Measurements from ENCODE around the gene ARHGEF16.

Gene ARHGEF16

DNA sequence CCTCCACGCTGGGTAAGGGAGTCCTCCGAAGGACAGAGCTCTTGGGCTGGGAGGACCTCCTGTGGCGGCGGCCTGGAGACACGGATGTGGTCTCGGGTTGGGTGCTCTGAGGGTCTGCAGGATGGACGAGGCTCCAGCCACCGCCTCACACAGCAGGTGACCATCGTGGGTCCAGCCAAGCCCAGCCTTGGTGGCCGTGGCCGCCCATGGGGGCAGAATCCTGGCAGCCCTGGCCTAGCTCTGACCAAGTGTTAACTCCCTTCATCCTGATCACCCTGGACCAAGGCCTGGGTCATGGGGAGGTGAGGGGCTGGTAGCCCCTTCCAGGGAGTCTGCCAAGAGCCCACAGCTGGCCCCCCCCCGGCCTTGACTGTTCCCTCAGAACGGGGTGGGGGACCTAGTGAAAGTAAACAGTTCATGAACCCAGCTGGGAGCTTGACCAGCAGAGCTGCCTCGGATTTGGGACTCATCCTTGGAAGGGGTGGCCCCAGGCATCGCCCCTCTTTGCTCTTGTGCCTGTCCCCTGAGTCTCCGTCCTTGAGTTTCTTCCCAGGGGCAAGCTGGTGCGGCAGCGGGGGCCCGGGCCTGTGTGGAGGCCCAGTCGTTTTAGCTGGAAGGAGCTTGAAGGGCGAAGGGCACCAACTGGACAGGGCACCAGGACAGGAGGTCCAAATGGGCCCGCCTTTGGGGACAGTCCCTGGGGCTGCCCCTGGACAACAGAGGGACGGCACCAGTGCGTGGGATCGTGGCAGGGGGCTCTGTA, 17.8 kb downstream of the ARHGEF16 start:
- TF ChIP-seq, protein P1, sequence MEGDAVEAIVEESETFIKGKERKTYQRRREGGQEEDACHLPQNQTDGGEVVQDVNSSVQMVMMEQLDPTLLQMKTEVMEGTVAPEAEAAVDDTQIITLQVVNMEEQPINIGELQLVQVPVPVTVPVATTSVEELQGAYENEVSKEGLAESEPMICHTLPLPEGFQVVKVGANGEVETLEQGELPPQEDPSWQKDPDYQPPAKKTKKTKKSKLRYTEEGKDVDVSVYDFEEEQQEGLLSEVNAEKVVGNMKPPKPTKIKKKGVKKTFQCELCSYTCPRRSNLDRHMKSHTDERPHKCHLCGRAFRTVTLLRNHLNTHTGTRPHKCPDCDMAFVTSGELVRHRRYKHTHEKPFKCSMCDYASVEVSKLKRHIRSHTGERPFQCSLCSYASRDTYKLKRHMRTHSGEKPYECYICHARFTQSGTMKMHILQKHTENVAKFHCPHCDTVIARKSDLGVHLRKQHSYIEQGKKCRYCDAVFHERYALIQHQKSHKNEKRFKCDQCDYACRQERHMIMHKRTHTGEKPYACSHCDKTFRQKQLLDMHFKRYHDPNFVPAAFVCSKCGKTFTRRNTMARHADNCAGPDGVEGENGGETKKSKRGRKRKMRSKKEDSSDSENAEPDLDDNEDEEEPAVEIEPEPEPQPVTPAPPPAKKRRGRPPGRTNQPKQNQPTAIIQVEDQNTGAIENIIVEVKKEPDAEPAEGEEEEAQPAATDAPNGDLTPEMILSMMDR (conservative IDR thresholded peaks at IDR 0.05): no peak; the same call in none of the 2 replicates
- H3K27ac ChIP-seq: no peak overlapping the region

DNA sequence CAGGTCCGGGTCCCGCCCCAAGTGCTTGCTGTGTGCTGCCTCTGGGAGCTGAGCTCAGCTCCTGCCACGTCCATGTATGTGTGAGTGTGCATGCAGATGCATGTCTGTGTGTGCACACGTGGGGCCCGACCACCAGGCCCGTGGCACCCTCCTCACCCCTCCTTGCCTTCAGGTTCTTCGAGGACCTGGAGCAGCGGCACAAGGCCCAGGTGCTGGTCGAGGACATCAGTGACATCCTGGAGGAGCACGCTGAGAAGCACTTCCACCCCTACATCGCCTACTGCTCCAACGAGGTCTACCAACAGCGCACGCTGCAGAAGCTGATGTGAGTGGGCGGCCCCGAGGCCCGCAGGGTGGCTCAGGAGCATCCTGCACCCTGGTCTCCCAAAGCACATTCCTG, 18.4 kb downstream of the ARHGEF16 start:
- TF ChIP-seq, protein P1 (conservative IDR thresholded peaks at IDR 0.05): no peak

DNA sequence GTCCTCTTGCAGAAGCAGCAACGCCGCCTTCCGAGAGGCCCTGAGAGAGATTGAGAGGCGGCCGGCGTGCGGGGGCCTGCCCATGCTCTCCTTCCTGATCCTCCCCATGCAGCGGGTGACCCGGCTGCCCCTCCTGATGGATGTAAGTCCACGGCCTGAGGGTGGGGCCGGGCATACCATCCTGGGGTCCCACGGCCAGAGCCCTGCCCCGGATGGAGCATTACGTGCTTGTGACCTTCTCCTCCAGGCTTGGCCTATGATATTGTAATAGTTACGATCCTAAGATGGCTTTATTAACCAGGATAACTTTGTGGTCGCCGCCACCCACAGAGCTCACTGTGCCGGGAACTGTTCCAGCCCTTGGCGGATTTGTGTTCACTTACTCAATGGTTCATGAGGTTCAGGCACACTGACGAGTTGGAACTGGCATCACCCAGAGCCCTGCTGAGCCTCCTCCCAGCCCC, 18.9 kb downstream of the ARHGEF16 start:
- TF ChIP-seq, protein P1 (conservative IDR thresholded peaks at IDR 0.05): no peak
- no peak overlapping the region for H3K27ac ChIP-seq

More for the DNA sequence above, 18.4 kb downstream of the ARHGEF16 start:
- H3K27ac ChIP-seq: no peak overlapping the region

DNA sequence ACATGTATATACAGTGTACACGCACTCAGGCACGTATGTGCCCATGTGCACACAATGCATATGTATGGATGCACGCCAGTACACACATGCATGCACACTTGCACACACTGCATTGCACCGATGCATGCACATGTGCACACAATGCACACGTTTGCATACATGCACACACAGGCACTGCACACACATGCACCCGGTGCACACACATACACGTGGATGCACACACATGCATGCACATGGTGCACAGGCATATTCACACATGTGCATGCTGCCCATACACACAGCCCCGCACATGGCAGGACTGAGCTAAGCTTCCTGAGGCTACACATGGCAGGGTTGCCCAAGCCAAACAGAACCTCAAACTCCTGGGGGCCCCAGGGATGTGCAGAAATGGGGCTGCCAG, 19.6 kb downstream of the ARHGEF16 start:
- H3K27ac ChIP-seq: no peak overlapping the region
- TF ChIP-seq, protein P1 (conservative IDR thresholded peaks at IDR 0.05): no peak

DNA sequence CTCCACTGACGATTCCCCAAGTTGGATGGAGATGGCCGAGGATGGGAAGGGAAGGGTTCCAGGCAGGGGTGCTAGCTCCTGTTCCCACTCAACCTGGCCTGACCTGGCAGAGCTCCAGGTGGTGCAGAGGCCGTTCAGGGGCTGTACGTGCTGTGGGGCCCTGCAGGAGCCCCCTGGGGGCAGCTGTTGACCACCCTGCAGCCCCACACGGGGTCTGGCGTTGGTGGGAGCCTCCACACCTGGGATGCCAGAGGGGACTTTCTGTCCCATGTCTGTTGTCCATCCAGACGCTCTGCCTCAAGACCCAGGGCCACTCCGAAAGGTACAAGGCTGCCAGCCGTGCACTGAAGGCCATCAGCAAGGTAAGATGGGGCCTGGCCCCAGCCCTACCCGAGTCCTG, 20.0 kb downstream of the ARHGEF16 start:
- no peak overlapping the region for H3K27ac ChIP-seq
- TF ChIP-seq, protein P1 (conservative IDR thresholded peaks at IDR 0.05): no peak

DNA sequence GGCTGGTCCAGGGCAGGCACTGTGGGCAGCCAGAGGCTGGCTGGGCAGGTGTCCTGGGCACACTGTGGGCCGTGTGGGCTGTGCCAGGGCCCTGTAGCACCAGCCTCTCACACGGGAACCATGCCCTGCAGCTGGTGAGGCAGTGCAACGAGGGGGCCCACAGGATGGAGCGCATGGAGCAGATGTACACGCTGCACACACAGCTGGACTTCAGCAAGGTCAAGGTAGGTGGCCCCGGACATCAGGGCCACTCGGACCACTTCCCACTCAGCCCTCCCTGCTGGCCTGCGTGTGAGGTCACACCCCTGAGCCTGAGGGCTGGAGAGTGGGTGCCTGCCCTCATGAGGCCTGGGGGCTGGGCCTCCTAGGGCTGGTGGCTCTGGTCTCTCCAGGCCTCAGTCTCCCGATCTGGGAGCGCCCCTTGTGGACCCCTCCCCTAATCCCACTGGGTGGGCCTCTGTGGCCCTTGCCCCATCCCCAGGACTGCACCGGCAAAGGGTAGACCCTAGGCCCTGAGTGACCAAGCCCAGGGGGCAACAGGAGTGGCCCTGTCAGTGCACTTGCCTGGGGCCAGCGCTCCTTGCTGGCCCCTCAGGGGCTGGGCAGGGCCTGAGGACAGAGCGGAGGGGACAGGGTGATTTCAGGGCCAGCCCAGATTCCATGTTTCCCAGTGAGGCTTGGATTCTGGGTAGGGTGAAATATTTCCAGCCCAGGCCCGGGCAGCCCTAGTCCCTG, 21.5 kb downstream of the ARHGEF16 start:
- no peak overlapping the region for H3K27ac ChIP-seq
- TF ChIP-seq, protein P1 (conservative IDR thresholded peaks at IDR 0.05): no peak

DNA sequence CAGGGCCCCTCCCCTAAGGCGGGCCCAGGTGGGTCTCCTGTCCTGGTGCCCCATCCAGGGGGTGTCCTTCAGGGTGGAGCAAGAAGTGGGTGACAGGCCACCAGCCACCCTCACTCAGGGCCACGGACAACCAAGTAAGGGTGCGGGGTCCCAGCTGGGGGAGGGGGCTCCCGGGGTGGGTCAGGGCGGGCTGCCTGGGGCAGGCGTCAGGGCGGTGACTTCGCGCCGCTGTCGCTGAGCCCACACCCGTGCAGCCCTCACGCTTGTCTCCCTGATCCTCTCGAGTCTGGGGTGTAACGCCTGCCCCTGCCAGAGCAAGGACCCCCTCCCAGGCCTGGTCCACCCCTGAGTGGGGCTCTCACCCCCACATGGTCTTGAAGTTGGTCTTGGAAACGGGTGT, 22.2 kb downstream of the ARHGEF16 start:
- H3K27ac ChIP-seq: no peak overlapping the region
- TF ChIP-seq, protein P1 (conservative IDR thresholded peaks at IDR 0.05): no peak
